AG04450 (cell line): Measurements from ENCODE around the gene CD69. TPM values are rescaled to one million over a fixed set of nuclear protein-coding genes. Genes with fewer than 3 reads are reported as not detected.
"Not testable (repeated sequence)": the region's sequence is repeated elsewhere in the genome, so short reads cannot be mapped to it uniquely, and the experiment has no call there.

Experiments used
- CTCF ChIA-PET: fragments of 300-600, 350-600 bp; formaldehyde crosslinking; extraction: SDS; loops from one replicate; lab custom pipeline; 2022; ENCODE audit warnings: antibody characterized with exemption, inconsistent platforms; lab: Charles Lee
- POLR2A ChIA-PET: fragments of 350-600 bp; formaldehyde crosslinking; extraction: SDS; loops from one replicate; lab custom pipeline; 2021; ENCODE audit warnings: antibody characterized with exemption, inconsistent platforms; lab: Yijun Ruan, JAX
- DNase-seq: peaks from one replicate; pipeline ENCODE4 v3.0.0-alpha.2; 2011; ENCODE audit warnings: low read depth, low spot score
- H3K27ac ChIP-seq: one replicate; pipeline ENCODE4 v1.5.1; 2012; ENCODE audit warnings: low read depth, low read length, control low read depth
- H3K27me3 ChIP-seq: one replicate; pipeline ENCODE4 v1.6.0; 2012; ENCODE audit warnings: low read length; ENCODE audit not compliant: control insufficient read depth, insufficient read depth
- H3K4me3 ChIP-seq: 2 replicates; pipeline ENCODE4 v1.5.1; 2011; ENCODE audit warnings: mild to moderate bottlenecking, low read depth, low read length, control low read depth
- H3K9me3 ChIP-seq: 2 replicates; pipeline ENCODE4 v1.5.1; 2012; ENCODE audit warnings: low read length; ENCODE audit not compliant: control insufficient read depth, insufficient read depth
- polyA plus RNA-seq: library from polyadenylated mRNA; depleted of rRNA; stranded (reverse); fragments of >200 nt; gene quantifications from 2 replicates; pipeline ENCODE4 v1.2.3, GENCODE V29; 2011
- TF ChIP-seq, protein P1 (sequence below): IDR thresholded peaks from 2 replicates; pipeline ENCODE4 v1.5.1; 2011; ENCODE audit warnings: low read depth, low read length, control low read depth, inconsistent platforms

The CD69 gene
- polyA plus RNA-seq, 1 experiment, result not detected

DNA sequence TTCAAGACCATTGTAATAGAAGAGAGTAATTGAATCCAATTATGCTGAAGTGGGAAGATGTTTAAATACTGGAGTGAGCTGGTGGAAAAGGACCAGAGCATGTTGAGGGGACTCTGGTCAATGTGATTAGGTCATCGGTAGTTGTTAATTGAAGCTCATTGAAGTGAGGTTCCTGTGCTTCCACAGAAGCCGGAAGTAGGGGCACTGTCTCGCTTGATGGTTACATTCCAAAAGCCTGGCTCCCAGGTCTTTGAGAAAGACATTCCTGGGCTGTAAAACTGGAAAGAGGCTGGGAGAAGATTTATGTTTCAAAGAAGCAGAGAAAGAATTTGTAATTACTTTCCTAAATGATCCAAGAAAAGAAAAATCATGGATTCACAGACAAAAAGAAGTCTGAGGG lies 15.5 kb downstream of the CD69 start:
- Histone ChIP-seq H3K27me3 (peaks cover 2% of the 10 kb centered on the region), H3K4me3 (no peak overlapping the region), H3K9me3 (no peaks in the 10 kb centered on the region), H3K27ac (no peak overlapping the region)
- no peak for DNase-seq
- ChIA-PET POLR2A (no interaction called here), CTCF (interaction anchor here (1.1 kb wide), 1 partner anchor 180 kb away, joined by 3 read pairs; no protein-coding TSS in a partner anchor)
- TF ChIP-seq, protein P1, sequence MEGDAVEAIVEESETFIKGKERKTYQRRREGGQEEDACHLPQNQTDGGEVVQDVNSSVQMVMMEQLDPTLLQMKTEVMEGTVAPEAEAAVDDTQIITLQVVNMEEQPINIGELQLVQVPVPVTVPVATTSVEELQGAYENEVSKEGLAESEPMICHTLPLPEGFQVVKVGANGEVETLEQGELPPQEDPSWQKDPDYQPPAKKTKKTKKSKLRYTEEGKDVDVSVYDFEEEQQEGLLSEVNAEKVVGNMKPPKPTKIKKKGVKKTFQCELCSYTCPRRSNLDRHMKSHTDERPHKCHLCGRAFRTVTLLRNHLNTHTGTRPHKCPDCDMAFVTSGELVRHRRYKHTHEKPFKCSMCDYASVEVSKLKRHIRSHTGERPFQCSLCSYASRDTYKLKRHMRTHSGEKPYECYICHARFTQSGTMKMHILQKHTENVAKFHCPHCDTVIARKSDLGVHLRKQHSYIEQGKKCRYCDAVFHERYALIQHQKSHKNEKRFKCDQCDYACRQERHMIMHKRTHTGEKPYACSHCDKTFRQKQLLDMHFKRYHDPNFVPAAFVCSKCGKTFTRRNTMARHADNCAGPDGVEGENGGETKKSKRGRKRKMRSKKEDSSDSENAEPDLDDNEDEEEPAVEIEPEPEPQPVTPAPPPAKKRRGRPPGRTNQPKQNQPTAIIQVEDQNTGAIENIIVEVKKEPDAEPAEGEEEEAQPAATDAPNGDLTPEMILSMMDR, result no peak

DNA sequence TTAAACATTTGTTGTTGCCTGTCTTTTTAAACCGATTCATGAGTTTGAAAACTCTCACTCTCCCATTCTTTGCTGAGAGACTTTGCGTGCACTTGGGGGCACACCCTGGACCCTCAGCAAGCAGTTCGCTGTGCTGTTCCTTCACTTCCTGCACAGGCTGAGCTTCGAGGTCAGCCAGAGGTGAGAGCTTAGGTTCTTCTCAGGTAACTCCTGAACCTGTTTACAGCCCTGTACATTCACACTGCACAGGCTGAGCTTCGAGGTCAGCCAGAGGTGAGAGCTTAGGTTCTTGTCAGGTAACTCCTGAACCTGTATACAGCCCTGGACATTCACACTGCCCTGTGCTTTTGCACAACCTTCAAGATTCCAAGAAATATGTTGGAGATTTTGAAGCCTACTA lies 18.0 kb downstream of the CD69 start:
- peaks cover 2% of the 10 kb centered on the region for H3K27me3 ChIP-seq
- H3K4me3 ChIP-seq, result no peak overlapping the region
- H3K9me3 ChIP-seq, result no peaks in the 10 kb centered on the region
- TF ChIP-seq, protein P1, result no peak
- POLR2A ChIA-PET, result no interaction called here
- no peak overlapping the region for H3K27ac ChIP-seq
- no peak for DNase-seq
- CTCF ChIA-PET, result interaction anchor here (0.5 to 5.5 kb wide), 25 partner anchors 8 to 1027 kb away, joined by 3 to 68 read pairs (median 4); partner anchors contain the start of gene CD69

DNA sequence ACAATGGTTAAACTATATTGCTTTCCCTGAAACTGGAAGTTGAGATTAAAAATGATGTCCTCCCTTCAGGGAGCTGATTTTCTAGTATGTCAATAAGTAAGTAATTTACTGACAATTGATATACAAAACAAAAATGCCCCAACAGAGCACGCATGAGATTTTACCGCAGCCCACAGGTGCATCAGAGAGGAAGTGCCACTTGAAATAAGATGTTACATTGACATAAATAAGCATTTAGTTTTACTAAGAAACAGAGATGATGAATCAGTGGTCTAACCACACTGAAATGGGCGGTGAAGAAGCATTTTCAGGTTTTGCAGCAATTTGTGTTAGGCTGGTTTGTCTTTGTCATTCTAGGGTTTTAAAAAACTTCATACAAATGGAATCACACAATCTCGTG lies 19.0 kb downstream of the CD69 start:
- ChIA-PET POLR2A (no interaction called here), CTCF (interaction anchor here (1.0 to 5.5 kb wide), 4 partner anchors 10 to 183 kb away, joined by 3 to 68 read pairs (median 7); partner anchors contain the start of gene CD69)
- Histone ChIP-seq H3K4me3 (no peak overlapping the region), H3K27me3 (peaks cover 2% of the 10 kb centered on the region), H3K27ac (no peak overlapping the region), H3K9me3 (no peaks in the 10 kb centered on the region)
- no peak for DNase-seq
- TF ChIP-seq, protein P1, result no peak

DNA sequence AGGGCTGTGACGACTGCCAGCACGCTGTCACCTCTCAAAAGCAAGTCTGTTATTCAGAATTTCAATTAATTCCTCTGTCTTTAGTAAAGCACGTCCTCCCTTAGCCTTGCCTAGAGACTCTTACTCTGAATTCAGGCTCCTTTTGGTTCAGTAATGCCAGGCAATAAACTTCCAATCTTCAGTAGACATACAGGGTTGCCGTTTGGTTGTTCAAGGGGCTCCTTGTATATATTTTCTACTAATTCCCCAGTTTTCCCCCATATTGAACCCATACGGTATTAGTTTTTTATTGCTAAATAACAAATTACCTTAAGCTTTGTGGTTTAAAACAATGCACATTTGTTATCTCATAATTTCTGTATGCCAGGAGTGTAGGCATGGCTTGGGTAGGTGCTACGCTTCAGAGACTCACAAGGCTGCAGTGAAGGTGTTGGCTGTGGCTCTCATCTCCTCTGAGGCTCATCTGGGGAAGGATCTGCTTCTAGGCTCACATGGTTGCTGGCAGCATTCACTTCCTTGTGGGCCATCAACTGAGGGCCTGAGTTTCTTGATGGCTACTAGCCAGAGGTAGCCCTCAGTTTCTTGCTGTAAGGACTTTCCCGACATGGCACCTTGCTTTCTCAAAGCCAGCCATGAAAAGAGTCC lies 20.5 kb downstream of the CD69 start:
- H3K4me3 ChIP-seq, result peak overlapping the region; percentile 42
- CTCF ChIA-PET, result interaction anchor here (0.7 to 5.5 kb wide), 3 partner anchors 8 to 32 kb away, joined by 3 to 68 read pairs (median 3); no protein-coding TSS in a partner anchor
- H3K27ac ChIP-seq, result no peak overlapping the region
- POLR2A ChIA-PET, result no interaction called here
- no peaks in the 10 kb centered on the region for H3K9me3 ChIP-seq
- peaks cover 2% of the 10 kb centered on the region for H3K27me3 ChIP-seq
- TF ChIP-seq, protein P1, result no peak
- DNase-seq, result no peak

DNA sequence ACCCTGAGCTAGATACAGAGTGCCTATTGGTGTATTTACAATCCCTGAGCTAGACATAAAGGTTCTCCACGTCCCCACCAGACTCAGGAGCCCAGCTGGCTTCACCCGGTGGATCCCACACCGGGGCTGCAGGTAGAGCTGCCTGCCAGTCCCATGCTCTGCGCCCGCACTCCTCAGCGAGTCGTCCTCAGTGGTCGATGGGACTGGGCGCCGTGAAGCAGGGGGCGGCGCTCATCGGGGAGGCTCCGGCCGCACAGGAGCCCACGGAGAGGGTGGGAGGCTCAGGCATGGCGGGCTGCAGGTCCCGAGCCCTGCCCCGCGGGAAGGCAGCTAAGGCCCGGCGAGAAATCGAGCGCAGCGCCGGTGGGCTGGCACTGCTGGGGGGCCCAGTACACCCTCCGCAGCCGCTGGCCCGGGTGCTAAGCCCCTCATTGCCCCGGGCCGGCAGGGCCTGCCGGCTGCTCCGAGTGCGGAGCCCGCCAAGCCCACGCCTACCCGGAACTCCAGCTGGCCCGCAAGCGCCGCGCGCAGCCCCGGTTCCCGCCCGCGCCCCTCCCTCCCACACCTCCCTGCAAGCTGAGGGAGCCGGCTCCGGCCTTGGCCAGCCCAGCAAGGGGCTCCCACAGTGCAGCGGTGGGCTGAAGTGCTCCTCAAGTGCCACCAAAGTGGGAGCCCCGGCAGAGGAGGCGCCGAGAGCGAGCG lies 21.1 kb downstream of the CD69 start:
- DNase-seq, H3K27ac ChIP-seq, POLR2A ChIA-PET, H3K9me3 ChIP-seq, H3K27me3 ChIP-seq: not testable (repeated sequence)
- CTCF ChIA-PET, result interaction anchor here (1.0 to 5.5 kb wide), 3 partner anchors 8 to 31 kb away, joined by 3 to 68 read pairs (median 4); no protein-coding TSS in a partner anchor
- H3K4me3 ChIP-seq, result peak overlapping the region; percentile 42

DNA sequence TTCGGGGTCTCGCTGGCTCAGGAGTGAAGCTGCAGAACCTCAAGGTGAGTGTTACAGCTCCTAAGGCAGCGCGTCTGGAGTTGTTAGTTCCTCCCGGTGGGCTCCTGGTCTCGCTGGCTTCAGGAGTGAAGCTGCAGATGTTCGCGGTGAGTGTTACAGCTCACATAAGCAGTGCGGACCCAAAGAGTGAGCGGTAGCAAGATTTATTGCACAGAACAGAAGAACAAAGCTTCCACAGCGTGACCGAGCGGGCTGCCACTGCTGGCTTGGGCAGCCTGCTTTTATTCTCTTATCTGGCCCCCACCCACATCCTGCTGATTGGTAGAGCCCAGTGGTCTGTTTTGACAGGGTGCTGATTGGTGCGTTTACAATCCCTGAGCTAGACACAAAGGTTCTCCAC lies 21.8 kb downstream of the CD69 start:
- H3K4me3 ChIP-seq, H3K9me3 ChIP-seq, H3K27me3 ChIP-seq, DNase-seq, H3K27ac ChIP-seq, POLR2A ChIA-PET: not testable (repeated sequence)
- CTCF ChIA-PET, result interaction anchor here (1.0 to 5.5 kb wide), 2 partner anchors 9 to 13 kb away, joined by 4 to 68 read pairs; no protein-coding TSS in a partner anchor
